Fibroblast of lung (primary cell): ENCODE measurements around the gene EFHC1.

Experiments
- EZH2 ChIP-seq: IDR thresholded peaks from 2 replicates; pipeline ENCODE4 v1.5.1; 2012; ENCODE audit warnings: low read length, control low read depth, mild to moderate bottlenecking; ENCODE audit errors: missing control alignments
- TF ChIP-seq, protein P1 (sequence below), 2 donors: IDR thresholded peaks in 1 of 2; conservative IDR thresholded peaks in 1 of 2; 1 replicate in 1 of 2; 2 replicates in 1 of 2; pipeline ENCODE4 v1.5.1; 2011 to 2012; ENCODE audit warnings: low read length in 2 of 2, control low read depth in 1 of 2, inconsistent platforms in 1 of 2, low read depth in 1 of 2, mild to moderate bottlenecking in 1 of 2

GRCh38 chr6:52418606-52419005 is 1.5 kb upstream of the EFHC1 start:
- TF ChIP-seq, protein P1, sequence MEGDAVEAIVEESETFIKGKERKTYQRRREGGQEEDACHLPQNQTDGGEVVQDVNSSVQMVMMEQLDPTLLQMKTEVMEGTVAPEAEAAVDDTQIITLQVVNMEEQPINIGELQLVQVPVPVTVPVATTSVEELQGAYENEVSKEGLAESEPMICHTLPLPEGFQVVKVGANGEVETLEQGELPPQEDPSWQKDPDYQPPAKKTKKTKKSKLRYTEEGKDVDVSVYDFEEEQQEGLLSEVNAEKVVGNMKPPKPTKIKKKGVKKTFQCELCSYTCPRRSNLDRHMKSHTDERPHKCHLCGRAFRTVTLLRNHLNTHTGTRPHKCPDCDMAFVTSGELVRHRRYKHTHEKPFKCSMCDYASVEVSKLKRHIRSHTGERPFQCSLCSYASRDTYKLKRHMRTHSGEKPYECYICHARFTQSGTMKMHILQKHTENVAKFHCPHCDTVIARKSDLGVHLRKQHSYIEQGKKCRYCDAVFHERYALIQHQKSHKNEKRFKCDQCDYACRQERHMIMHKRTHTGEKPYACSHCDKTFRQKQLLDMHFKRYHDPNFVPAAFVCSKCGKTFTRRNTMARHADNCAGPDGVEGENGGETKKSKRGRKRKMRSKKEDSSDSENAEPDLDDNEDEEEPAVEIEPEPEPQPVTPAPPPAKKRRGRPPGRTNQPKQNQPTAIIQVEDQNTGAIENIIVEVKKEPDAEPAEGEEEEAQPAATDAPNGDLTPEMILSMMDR (conservative IDR thresholded peaks at IDR 0.05 in 1 of 2, IDR thresholded peaks at IDR 0.05 in 1 of 2; ENCODE audit: low read depth in 1 of 2, low read length in 2 of 2) = no peak
- TF ChIP-seq EZH2 = no peak
